Skeletal muscle tissue (tissue), 4 donors: ENCODE data around the gene ARHGAP25. TPM values are rescaled to one million over a fixed set of nuclear protein-coding genes. Genes with fewer than 3 reads are reported as not detected.

ENCODE experiments used
- H3K27ac ChIP-seq: one replicate; pipeline ENCODE4 v1.7.0; 2013; ENCODE audit warnings: mild to moderate bottlenecking, low read depth, low read length, inconsistent platforms
- H3K27me3 ChIP-seq, 3 donors: one replicate each; pipeline ENCODE4 v1.7.0; 2013; ENCODE audit warnings: low read length in 3 of 3; ENCODE audit not compliant: control insufficient read depth in 3 of 3, insufficient read depth in 3 of 3
- H3K36me3 ChIP-seq, 3 donors: one replicate each; pipeline ENCODE4 v1.7.0; 2013; ENCODE audit warnings: low read length in 3 of 3; ENCODE audit not compliant: control insufficient read depth in 3 of 3, insufficient read depth in 3 of 3
- H3K4me1 ChIP-seq, 3 donors: one replicate each; pipeline ENCODE4 v1.7.0; 2013; ENCODE audit warnings: low read length in 3 of 3, mild to moderate bottlenecking in 3 of 3; ENCODE audit not compliant: control insufficient read depth in 3 of 3, insufficient read depth in 3 of 3
- H3K4me3 ChIP-seq, 3 donors: one replicate each; pipeline ENCODE4 v1.7.0; 2013; ENCODE audit warnings: low read length in 3 of 3
- H3K9ac ChIP-seq, 3 donors: one replicate each; pipeline ENCODE4 v1.7.0; 2013; ENCODE audit warnings: low read length in 3 of 3, mild to moderate bottlenecking in 3 of 3, moderate library complexity in 2 of 3, low read depth in 1 of 3
- H3K9me3 ChIP-seq, 3 donors: one replicate each; pipeline ENCODE4 v1.7.0; 2013; ENCODE audit warnings: low read length in 3 of 3; ENCODE audit not compliant: control insufficient read depth in 3 of 3
- total RNA-seq: library from RNA; depleted of rRNA; stranded (reverse); fragments of >200 nt; gene quantifications from one replicate; pipeline ENCODE4 v1.2.3, GENCODE V29; 2014
- donor health status: Osteomylitis.

Gene ARHGAP25
- total RNA-seq, 1 donor from 2014 or later, result 4.7 TPM

DNA sequence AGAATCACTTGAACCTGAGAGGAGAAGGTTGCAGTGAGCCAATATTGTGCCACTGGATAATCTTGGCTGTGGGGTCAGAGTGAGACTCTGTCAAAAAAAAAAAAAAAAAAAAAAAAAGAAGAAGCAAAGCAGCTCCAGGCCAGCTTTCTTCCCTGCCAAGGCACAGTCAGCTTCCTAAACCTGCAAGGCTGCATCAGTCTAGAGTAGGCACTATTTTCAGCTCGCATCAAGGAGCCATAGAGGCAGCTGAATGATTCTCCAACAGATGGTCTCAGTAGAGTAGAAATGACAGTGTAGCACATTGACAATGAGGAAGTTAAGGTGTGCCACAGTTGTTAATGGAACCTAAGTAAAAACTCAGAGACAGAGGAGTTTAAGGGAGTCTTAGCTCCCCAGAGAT is 101.0 kb downstream of the ARHGAP25 start:
- Histone ChIP-seq H3K36me3 (no peaks in the 10 kb centered on the region), H3K4me3 (no peak overlapping the region), H3K27me3 (no peaks in the 10 kb centered on the region), H3K4me1 (peaks cover 16 to 24% (median 16%) of the 10 kb centered on the region in 3 donors), H3K27ac (peak overlapping the region; percentile 25), H3K9me3 (no peaks in the 10 kb centered on the region), H3K9ac (no peak overlapping the region)

DNA sequence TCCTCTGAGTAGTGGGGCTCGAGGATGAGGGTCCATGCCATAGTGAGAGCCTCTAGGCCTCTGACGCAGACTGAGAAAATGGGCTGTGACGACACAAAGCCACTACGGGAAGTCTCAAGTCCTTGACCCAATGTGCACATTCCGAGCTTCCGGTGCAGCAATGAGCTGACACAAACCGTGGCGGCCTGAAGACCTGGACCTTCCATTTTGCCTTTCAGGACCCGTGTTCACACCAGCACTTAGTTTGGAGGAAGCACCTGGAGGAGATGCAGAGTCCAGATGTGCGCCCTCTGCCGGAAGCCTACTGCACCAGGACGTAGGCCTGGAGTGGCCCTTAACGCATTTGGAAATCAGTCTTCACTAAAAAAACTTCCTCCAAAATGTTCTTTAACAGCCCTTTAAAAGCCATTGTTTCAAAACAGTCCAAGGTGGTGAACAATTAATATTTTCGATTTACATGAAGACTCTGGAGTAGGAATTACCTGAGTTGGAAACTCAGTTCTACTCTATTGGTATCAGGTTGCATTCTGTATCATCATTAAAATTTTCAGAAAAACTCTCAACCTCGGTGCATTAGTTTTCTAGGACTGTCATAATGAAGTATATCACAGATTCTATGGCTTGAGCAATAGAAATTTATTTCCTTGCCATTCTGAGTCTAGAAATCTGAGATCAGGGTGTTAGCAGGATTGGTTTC is 102.7 kb downstream of the ARHGAP25 start:
- peaks cover 2 to 10% (median 3%) of the 10 kb centered on the region in 3 donors for H3K4me1 ChIP-seq
- no peak overlapping the region for H3K27ac ChIP-seq
- H3K9ac ChIP-seq, result no peak overlapping the region

DNA sequence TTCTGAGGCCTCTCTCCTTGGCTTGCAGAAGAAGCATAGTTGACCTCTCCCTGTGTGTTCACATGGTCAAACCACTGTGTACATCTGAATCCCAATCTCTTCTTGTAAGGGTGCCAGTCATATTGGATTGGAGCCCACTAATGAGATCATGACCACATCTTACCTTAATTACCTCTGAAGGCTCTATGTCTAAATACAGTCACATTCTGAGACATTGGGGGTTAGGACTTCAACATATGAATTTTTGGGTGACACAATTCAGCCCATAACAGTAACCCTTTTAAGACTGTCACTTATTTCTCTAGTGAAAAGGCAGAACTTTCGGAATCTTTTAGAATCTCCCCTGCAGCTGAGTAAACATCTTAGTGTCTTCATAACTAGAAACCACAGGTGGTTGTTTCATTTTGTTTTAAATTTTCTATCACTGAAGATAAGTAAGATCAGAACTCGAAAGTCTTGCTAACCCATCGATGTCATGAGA is 103.3 kb downstream of the ARHGAP25 start:
- H3K27me3 ChIP-seq, result no peaks in the 10 kb centered on the region
- no peak overlapping the region for H3K4me3 ChIP-seq
- H3K27ac ChIP-seq, result no peak overlapping the region
- no peaks in the 10 kb centered on the region for H3K36me3 ChIP-seq
- peaks cover 0 to 4% (median 0%) of the 10 kb centered on the region in 3 donors for H3K4me1 ChIP-seq
- no peaks in the 10 kb centered on the region for H3K9me3 ChIP-seq
- no peak overlapping the region for H3K9ac ChIP-seq

More for the DNA sequence above, 102.7 kb downstream of the ARHGAP25 start:
- Histone ChIP-seq H3K27me3 (no peaks in the 10 kb centered on the region), H3K36me3 (no peaks in the 10 kb centered on the region), H3K4me3 (no peak overlapping the region), H3K9me3 (no peaks in the 10 kb centered on the region)

DNA sequence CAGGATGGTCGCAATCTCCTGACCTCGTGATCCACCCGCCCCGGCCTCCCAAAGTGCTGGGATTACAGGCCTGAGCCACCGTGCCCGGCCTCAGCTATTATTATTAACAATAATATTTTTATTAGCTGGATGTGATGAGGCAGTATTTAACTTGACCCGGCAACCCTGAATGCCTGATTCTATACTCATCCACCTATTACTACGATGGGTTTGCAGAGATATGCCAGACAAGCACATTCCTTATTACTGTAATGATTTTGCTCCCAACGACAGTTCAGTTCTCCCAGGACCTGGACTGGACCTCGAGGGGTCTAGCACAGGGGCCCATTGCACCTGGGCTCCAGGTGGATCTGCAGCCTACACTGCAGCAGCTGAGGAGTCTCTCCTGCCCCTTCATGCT is 104.0 kb downstream of the ARHGAP25 start:
- Histone ChIP-seq H3K27ac (no peak overlapping the region), H3K9ac (no peak overlapping the region), H3K4me3 (no peak overlapping the region), H3K36me3 (no peaks in the 10 kb centered on the region), H3K4me1 (peaks cover 0 to 3% (median 0%) of the 10 kb centered on the region in 3 donors), H3K9me3 (no peaks in the 10 kb centered on the region), H3K27me3 (no peaks in the 10 kb centered on the region)

DNA sequence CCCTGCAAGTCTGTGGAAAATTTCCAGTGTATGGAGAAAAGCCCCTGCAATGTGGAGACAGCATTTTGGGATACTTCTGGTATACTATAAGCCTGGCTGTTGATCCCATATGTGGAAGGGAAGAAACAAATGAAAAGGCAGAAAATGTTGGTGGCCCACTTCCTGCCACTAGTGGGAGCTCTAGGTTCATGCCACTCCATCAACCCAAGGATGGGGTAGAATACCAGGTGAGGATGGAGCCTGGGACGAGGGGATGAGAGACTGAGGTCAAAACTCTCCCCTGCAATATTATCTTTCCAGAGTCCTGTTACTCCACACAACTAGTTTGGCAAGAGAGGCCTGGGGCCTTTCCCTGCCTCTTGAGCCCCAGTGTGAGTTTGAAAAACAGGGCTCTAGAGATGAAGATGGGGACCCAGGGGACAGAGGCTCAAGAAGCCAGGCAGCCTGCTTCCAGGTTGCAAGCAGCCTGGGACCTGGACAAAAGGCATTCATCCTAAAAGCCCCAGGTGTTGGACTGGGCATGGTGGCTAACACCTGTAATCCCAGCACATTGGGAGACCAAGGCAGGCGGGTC is 104.7 kb downstream of the ARHGAP25 start:
- no peaks in the 10 kb centered on the region for H3K9me3 ChIP-seq
- H3K4me3 ChIP-seq, result no peak overlapping the region
- peaks cover 0 to 3% (median 0%) of the 10 kb centered on the region in 3 donors for H3K4me1 ChIP-seq
- H3K36me3 ChIP-seq, result no peaks in the 10 kb centered on the region
- no peaks in the 10 kb centered on the region for H3K27me3 ChIP-seq
- H3K9ac ChIP-seq, result no peak overlapping the region
- H3K27ac ChIP-seq, result no peak overlapping the region

DNA sequence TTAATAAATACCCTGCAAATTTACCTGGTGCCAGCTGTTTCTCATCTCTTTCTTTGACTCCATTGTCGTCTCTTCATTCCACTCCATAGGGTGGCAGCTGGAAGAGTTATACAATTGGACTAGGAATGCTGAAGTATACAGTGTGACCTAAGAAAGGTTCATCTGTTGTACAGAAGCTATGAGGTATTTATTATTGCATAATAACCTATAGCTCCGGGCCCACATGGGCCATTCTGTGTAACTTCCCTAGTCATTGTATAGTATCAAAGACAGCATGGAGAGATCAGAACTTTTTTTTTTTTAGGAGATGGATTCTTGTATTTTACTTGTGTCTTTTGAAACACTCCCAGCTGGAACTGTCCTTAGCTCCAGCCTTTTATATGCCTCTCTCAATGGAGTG is 110.4 kb downstream of the ARHGAP25 start:
- Histone ChIP-seq H3K27me3 (peaks cover 0 to 5% (median 2%) of the 10 kb centered on the region in 3 donors), H3K9ac (no peak overlapping the region), H3K27ac (no peak overlapping the region), H3K9me3 (no peaks in the 10 kb centered on the region), H3K4me1 (no peaks in the 10 kb centered on the region), H3K4me3 (no peak overlapping the region), H3K36me3 (no peaks in the 10 kb centered on the region)

DNA sequence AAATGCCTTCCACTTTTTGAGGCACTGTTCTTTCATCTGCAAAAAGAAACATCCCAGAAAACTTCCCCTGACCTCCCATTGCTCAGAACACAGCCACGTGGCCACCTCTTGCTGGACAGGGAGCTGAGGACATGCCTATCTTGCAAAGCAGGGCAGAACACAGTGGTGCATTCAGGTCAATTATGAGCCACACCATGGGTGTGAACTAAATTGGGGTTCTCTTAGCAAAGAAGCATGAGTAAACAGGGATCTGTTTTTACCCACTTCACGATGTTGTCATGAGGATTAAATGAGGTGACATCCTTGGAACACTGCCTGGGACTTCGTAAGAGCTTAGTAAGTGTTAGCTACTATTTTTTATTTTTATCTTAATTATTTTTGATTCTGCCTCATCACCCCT is 111.5 kb downstream of the ARHGAP25 start:
- H3K9ac ChIP-seq, result no peak overlapping the region
- H3K9me3 ChIP-seq, result no peaks in the 10 kb centered on the region
- H3K27ac ChIP-seq, result no peak overlapping the region
- no peak overlapping the region for H3K4me3 ChIP-seq
- peaks cover 0 to 5% (median 2%) of the 10 kb centered on the region in 3 donors for H3K27me3 ChIP-seq
- H3K36me3 ChIP-seq, result no peaks in the 10 kb centered on the region
- no peaks in the 10 kb centered on the region for H3K4me1 ChIP-seq

DNA sequence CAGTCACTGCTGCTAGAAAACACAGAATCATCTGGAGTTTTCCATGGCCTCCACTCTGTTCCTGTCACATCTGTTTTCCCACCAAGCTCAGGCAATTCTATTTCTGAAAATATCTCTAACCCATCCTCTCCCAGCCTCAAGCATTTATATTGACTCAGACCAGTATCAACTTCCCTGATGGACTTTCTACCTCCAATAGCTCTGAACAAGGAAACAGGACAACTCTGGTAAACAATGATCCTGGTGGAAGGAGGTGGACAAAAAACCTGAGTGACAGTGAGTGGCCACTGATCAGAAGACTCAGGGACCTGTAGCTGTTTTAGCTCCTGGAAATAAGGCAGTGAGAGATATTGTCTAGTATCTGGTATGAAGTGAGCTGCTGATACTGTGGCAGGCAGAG is 113.1 kb downstream of the ARHGAP25 start:
- Histone ChIP-seq H3K27me3 (peaks cover 0 to 5% (median 2%) of the 10 kb centered on the region in 3 donors), H3K9ac (no peak overlapping the region), H3K4me3 (no peak overlapping the region), H3K27ac (no peak overlapping the region), H3K36me3 (no peaks in the 10 kb centered on the region), H3K9me3 (no peaks in the 10 kb centered on the region), H3K4me1 (no peaks in the 10 kb centered on the region)

DNA sequence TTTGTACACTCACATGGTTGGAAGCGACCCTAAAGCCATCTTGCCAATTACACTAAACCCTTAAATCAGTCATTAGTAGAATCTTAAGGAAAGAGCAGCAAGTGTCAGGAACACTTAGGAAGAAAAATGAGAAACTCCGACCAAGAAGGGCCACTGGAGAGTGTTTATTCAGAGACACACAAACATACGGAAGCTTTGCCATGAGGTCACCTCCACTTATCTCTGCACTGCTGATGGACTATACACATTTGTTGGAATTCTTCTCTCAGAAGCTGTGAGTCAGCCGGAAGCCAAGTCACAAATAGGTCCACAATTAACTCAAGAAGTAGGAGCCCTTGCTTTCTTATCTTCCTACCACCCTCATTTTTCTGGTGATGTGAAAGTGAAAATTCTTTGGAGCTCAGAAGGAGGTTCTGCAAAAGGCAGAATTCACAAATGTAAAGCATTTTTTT is 115.0 kb downstream of the ARHGAP25 start:
- Histone ChIP-seq H3K4me3 (no peak overlapping the region), H3K27me3 (peaks cover 0 to 5% (median 2%) of the 10 kb centered on the region in 3 donors), H3K36me3 (no peaks in the 10 kb centered on the region), H3K4me1 (no peaks in the 10 kb centered on the region), H3K9me3 (no peaks in the 10 kb centered on the region), H3K27ac (no peak overlapping the region), H3K9ac (no peak overlapping the region)

DNA sequence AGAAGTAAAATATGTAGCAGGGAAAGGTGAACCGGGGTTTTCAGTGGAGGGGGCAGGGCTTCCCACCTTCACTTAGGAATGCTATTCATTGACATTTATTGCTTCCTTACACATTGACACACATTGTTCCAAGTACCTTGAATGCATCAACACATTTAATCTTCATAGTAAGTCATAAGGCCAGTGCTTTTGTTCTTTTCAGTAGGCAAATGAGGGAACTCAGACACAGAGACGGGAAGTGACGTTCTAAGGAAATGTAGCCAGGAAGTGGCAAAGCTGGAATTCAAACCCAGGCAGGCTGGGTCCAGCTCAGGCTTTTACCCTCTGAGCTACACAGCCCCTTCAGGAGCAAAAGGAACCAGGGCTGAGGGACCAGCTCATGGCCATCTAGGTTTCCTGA is 115.9 kb downstream of the ARHGAP25 start:
- H3K9ac ChIP-seq, result no peak overlapping the region
- H3K9me3 ChIP-seq, result no peaks in the 10 kb centered on the region
- no peak overlapping the region for H3K27ac ChIP-seq
- H3K4me3 ChIP-seq, result no peak overlapping the region
- peaks cover 0 to 5% (median 2%) of the 10 kb centered on the region in 3 donors for H3K27me3 ChIP-seq
- H3K36me3 ChIP-seq, result no peaks in the 10 kb centered on the region
- no peaks in the 10 kb centered on the region for H3K4me1 ChIP-seq
